Measurements from ENCODE around the gene PHF13.

Gene PHF13

DNA sequence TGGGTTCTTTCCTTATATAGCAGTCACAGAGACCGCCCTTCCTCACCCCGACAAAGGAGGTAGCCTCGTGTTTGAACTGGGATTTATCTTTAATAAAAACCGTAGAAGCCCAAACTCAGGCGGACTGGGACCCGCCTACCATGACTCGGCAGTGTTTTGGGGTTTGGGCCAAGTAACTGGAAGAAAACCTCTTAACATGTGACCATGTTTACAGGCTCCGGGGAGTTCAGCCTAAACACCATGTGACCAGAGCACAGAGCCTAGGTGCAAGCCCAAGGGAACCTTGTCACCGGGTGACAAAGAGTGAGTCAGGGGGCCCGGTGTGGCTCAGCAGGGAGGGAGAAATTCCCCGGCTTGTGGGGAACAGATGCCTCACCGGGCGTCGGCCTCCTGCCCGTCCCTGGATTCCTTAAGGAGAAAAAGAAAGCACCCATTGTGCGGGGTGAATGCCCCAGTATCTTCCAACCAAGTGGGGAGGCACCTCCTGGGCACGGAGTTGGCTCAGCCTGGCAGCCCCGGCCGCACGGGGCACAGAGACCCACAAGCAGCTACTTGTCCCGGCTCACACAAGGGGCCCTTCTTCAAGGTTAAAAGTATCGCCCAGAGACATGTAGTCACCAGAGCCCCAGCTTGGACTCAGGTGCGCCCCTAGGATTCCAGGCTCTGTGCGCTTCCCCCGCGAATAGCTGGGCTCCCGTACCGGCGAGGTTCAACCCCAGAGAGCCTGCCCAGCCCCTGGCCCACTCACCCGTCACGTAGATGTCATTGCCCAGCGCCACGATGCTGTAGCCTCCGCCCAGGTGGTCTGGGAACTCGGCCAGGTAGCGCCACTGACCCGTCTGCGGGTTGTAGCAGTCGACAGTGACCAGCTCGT is 12.2 kb upstream of the PHF13 start:
- no peak for FAIRE-seq
- no peak for DNase-seq (ENCODE audit: insufficient read length, low spot score)

- DNase-seq (ENCODE audit: insufficient read length, low spot score) (no peak), FAIRE-seq (peak; percentile 33)
Measured at GRCh38 chr1:6601923-6602668, 11.4 kb upstream of the PHF13 start.

GRCh38 chr1:6602669-6603237 is 10.8 kb upstream of the PHF13 start, which contains the start of gene KLHL21:
KLHL21 (minus strand) TSS chr1:6602869; CDS start chr1:6602817, 52 bp downstream.
- no peak for FAIRE-seq
- DNase-seq (ENCODE audit: insufficient read length, low spot score) = peak; percentile 75

DNA sequence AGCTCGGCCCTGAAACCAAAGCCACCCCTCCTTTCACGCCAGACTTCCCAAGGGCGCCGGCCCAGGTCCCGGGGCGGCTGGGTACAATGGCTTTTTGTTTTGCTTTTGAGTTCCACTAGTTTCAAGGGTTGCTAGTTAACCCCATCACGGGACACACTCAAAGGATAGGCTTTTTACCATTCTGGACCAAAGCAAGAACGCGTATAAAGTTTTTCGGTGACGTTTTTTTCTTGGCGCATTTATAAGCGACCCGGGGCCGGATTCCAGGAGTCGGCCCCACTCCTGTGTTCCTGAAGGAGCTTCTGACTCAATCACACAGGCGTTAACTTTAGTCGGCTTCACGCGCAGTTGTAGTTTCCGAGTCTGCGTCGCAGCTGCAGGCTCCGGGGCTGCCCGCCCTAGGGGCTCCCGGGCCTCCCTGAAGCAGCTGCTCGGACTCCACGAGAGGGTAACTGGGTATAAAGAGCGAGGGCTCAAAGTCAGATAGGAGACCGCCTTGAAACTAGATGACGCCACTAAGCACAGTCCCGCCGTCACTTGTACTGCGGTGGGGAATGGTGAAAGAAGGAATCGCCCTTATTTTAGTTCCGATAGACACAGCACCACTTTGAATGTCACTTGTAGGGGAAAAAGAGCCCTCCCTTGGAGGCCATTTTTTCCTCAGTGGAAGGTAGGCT is 10.2 kb upstream of the PHF13 start:
- FAIRE-seq = no peak
- DNase-seq (ENCODE audit: insufficient read length, low spot score) = no peak

- FAIRE-seq (no peak), DNase-seq (ENCODE audit: insufficient read length, low spot score) (peak; percentile 19)
Measured at GRCh38 chr1:6603915-6604558, 9.5 kb upstream of the PHF13 start.

- FAIRE-seq (no peak), DNase-seq (ENCODE audit: insufficient read length, low spot score) (peak; percentile 49)
Measured at GRCh38 chr1:6612641-6613360, 730 bp upstream of the PHF13 start.

DNA sequence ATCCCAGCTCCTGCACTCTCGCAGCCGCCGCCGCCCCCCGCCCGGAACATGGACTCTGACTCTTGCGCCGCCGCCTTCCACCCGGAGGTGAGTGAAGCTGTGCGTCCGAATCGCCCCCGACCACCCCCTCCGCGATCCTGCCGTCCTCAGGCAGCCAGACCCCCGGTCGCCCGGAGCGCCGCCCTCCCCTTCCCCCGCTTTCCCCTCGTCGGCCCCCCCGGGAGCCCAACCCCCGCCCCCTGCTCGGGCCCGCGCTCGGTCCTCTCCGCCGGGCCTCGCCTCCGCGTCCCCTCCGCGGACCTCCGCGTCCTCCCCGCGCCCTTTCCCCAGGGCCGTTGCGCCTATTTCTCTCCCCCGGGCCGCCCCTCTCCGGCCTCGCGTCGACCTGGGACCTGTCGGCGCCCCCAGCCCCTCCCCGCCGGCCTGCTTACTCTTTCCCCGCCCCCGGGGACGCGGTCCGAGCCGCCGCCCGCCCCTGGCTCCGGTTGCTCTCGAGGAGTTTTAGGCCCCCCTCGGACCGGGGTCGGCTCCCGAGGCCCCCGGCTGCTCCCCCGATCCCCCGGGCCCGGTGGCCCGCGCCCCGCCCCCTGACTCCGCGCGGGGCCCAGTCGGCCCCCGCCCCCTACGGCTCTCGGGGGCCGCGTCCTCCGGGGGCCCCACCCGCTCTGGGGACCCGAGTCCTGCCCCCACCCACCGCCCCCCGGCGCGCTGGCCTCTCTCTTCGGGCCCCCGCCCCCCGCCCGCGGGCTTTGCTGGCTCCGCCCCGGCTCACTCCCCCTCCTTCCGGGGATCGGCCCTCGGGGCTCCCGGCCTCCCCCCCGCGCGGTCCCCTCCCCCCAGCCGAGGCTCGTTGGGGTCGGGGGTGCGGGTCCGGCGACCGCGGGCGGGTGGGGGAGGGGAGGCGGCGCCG is 743 bp downstream of the PHF13 start:
- FAIRE-seq (no peak), DNase-seq (ENCODE audit: insufficient read length, low spot score) (peak; percentile 62)

DNA sequence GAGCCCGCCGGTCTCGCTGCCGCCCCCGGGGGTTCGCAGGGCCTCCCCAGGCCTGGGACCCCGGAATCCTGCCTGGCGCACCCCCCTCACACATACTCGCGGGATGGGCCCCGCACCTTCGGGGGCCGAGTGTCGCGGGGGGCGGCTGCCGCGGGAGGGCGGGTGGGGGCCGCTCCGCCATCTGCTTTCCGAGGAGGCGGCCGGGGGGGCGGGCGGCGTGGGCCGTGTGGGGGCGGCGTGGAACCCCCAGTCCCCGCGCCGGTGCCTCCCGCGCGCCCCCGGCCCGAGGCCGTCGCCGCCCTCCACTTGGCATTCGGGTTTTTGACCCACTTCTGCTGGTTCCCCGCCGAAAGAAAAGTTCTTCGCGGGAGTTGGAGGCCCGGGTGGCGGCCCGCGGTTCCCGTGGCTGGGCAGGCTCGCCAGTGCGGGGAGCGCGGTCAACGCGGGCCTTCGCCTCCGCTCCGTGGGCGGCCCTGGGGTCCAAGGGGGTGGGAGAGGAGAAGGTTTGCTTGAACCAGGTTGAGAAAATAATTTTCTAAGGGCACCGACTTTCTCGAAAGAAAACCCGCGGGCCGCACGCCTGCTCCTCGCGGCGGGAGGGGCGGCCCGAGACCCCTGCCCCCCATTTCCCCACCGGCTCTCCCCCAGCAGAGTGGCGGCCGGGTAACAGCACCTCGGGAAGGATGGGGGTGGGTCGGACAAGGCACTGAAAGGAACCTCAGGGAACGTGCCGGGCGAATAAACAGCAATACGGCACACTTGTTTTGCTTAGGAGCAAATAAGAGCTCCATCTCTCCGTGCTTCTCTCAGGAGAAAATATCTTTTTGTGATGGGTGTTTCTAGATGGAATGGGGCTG is 1.6 kb downstream of the PHF13 start:
- no peak for FAIRE-seq
- DNase-seq (ENCODE audit: insufficient read length, low spot score) = no peak

GRCh38 chr1:6619045-6619444 is 5.5 kb downstream of the PHF13 start:
- FAIRE-seq = no peak
- no peak for DNase-seq (ENCODE audit: insufficient read length, low spot score)

DNA sequence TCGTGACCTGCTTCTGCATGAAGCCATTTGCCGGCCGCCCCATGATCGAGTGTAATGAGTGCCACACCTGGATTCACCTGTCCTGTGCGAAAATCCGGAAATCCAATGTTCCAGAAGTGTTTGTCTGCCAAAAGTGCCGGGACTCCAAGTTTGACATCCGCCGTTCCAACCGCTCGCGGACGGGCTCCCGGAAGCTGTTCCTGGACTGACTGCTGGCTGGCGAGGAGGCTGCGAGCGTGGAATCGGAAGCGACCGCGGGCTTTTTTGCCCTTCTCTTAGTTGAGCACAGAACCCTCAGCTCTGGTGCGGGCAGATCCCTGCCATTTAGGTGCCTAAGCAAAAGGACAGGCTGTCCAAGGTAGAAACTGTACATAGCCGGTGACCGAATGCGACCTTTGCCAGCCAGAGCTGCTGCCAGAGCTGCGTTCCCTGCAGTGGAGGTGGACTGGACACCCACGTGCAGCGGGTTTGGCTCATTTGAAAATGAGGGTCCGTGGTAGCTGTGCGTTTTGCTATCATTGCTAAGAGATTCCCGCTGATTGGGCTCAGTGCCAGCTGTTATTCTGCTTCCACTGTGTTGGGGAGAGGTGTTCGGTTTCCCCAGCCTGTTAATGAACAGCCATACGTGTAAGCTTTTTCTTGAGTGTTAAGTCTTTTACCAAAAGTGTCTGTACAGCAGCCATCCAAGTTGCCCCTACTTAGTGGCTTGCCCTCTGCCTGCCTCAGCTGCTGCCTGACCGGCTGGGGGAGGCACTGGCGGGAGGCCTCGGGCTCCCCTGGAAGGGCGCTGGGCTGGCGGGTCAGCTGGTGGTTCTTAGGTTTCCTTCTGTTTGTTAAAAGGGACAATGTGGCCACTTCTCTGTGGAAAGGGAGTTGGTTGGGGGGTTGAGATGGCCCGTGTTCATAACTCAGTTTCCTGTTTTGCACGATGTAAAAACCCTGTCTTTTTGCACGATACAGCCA is 8.2 kb downstream of the PHF13 start:
- FAIRE-seq (no peak), DNase-seq (ENCODE audit: insufficient read length, low spot score) (no peak)

DNA sequence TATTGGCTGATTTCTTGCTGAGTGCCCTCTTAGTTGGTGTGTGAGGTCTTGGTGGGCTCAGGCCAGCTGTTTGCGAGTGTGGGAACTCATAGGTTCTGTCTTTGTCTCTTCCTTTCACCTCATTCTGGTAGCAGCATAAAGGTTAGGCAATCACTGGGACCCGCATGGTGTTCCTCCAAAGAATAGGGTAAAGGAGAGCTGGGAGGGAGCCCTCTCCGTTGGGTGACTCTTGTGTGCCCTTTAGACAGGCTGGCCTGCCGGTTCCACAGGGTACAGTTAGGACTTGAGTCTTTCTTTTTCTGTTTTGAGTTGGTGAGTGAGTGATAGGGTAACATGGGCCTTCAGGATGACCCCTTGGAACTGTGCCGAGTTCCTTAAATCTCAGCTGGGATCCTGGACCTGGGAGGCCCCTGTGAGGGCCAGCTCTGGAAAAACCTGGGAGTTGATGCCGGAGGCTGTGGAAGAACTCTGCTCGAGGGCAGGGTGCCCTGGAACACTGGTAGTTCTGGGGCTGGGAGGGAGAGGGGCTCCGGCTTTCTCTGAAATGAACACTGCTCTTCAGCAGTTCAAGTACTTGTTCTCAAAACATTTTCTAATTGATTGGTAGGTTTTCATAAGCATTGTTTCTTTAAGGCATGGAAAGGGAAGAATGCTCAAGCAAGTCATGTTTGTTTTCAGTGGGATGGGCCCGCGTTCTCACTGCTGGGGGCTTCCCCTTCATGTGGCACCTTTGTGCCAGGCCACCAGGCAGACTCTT is 9.0 kb downstream of the PHF13 start:
- DNase-seq (ENCODE audit: insufficient read length, low spot score) (no peak), FAIRE-seq (no peak)

DNA sequence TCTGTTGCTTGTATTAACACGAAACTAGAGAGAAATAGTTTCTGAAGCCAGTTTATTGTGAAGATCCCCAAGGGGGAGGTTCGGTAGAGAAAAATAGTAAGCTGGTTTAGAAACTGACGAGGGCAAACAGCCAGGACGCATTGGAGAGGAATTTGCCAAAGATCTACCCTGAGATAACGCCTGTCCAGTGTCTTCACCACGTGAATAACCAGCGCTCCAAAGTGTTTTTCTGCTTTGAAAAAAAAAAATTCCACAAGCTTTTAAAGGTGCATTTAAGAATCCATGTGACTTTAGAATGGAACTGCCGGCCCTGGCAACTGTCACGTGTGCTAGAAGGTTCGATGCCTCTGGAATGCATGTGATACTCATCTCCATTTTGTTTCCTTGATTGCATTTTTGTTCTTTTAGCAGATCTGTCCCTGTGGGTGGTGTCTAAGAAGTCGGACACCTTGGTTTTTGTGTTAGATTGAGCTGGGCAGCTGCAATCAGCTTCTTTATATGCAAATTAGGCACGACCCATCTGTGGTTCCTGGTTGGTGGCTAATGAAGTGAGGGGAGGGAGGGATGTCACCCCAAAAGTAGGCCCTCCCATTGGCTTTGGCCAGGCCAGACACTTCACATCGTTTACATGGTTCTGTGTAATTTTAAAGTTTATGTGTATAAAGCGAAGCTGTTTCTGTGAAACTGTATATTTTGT is 9.9 kb downstream of the PHF13 start:
- FAIRE-seq = no peak
- no peak for DNase-seq (ENCODE audit: insufficient read length, low spot score)

DNA sequence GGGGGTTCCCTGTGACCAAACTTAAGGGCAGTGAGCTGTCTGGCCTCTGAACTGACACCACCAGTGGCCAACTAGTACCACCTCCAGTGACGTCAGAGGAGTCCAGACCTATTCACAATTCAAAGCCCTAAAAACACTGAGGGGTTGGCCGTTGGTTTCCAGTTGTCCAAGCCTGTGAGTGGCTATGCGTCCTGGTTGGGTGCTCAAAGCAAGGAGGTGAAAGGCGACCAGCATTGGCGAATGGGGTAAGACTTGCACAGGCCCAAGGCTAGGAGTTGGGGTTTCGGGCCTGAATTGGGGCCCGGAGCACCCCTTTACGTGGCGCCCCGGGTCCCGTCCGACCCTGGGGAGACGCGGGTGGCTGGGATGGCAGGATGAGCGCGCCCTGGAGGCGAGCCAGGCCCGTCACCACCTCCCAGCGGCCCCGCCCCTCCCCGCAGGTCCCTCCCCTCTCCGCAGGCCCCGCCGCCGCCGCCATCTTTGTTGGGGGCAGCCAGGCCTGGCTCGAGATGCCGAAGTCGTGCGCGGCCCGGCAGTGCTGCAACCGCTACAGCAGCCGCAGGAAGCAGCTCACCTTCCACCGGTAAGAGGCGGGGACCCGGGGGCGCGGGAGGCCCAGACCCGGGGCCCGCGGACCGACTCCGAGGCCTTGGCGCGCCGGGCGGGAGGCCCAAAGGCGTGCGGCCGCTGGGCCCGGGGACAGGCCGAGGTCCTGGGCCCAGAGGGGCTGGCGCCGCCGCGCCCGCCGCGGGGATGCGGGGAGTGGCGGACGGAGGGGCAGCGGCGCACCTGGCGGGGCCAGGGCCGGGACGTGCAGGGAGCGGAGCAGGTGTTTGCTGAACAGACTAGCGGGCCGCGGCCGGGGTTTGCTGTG is 11.4 kb downstream of the PHF13 start, which contains the start of gene THAP3:
THAP3 (plus strand) TSS at position 159 of the 874 bp plus-strand sequence; CDS start at position 510, 351 bp downstream.
- DNase-seq (ENCODE audit: insufficient read length, low spot score) (peak; percentile 86), FAIRE-seq (peak; percentile 96)

DNA sequence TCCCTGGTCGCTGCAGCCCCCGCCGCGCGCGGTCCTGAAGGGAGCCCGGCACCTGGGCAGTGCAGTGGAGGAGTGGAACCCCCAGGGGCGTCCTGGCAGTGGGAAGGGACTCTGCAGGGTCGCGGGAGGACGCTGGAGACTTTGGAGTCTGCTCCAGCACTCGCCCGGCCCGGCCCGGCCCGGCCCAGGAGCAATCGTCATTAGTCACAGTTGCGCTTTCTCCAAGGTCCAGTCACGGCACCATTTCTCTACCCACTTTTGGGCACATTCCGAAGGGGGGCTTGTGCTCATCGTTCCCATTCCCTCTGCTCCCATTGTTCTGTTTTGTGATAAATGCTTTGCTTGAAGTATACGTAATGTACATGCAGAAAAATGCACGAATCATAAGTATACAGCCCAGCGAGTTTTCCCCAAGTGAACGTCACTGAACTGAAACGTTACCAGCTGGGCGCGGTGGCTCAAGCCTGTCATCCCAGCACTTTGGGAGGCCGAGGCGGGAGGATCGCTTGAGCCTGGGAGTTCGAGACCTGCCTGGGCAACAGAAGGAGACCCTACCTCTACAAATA is 12.1 kb downstream of the PHF13 start:
- DNase-seq (ENCODE audit: insufficient read length, low spot score) = peak; percentile 17
- FAIRE-seq = peak; percentile 16
